ENCODE results near the gene ODF4. TPM values are rescaled to one million over a fixed set of nuclear protein-coding genes. Genes with fewer than 3 reads are reported as not detected.

Gene ODF4
- polyA plus RNA-seq, 1 of the 3 experiments (the other 2 are of a cell fraction), result not detected

DNA sequence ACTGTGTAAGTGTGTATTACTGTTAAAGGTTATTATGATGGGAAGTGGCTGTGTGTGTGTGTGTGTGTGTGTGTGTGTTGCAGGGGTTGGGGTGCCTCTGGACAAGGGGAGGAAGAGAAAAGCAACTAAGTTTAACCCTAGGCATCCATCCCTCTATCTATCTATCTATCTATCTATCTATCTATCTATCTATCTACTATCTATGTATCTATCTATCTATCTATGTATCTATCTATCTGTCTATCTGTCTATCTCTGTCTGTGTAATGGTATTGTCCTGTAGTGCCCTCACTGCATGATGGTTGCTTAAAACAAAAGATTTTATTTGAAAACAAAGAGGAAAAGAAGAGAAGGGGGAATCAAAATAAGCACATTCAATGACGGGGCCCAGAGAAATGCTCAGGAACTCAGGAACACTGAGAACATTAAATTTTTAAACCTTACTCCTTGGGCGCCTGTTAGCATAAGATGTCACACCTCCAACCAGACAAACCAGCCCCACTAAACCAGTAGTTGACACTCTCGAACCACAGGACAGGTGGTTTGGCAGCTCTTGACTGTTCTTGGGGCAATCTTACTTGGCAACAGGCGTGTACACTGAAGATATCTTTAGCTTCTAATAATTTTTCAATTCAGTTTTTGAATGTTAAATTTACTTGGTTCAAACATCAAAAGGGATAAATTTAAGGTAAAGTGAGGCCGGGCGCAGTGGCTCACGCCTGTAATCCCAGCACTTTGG is 48.4 kb downstream of the ODF4 start:
- WGBS (ENCODE audit: low lambda C conversion rate), result 96% methylated on average over 7 of the region's 7 CpGs
- H3K27me3 ChIP-seq (ENCODE audit: insufficient read depth), result no peaks in the 10 kb centered on the region

More for the DNA sequence above, 48.4 kb downstream of the ODF4 start:
- H3K9me2 ChIP-seq, result no peaks in the 10 kb centered on the region
- DNase-seq, result no peak
- TF ChIP-seq, protein P1, sequence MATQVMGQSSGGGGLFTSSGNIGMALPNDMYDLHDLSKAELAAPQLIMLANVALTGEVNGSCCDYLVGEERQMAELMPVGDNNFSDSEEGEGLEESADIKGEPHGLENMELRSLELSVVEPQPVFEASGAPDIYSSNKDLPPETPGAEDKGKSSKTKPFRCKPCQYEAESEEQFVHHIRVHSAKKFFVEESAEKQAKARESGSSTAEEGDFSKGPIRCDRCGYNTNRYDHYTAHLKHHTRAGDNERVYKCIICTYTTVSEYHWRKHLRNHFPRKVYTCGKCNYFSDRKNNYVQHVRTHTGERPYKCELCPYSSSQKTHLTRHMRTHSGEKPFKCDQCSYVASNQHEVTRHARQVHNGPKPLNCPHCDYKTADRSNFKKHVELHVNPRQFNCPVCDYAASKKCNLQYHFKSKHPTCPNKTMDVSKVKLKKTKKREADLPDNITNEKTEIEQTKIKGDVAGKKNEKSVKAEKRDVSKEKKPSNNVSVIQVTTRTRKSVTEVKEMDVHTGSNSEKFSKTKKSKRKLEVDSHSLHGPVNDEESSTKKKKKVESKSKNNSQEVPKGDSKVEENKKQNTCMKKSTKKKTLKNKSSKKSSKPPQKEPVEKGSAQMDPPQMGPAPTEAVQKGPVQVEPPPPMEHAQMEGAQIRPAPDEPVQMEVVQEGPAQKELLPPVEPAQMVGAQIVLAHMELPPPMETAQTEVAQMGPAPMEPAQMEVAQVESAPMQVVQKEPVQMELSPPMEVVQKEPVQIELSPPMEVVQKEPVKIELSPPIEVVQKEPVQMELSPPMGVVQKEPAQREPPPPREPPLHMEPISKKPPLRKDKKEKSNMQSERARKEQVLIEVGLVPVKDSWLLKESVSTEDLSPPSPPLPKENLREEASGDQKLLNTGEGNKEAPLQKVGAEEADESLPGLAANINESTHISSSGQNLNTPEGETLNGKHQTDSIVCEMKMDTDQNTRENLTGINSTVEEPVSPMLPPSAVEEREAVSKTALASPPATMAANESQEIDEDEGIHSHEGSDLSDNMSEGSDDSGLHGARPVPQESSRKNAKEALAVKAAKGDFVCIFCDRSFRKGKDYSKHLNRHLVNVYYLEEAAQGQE (IDR thresholded peaks at IDR 0.05; ENCODE audit: low read depth, low read length), result no peak
- TF ChIP-seq TEAD4 (IDR thresholded peaks at IDR 0.05; ENCODE audit: borderline replicate concordance, insufficient read depth) (no peak), GABPA (IDR thresholded peaks at IDR 0.05; ENCODE audit: low read depth) (no peak), FOXJ3 (CRISPR knock-in tag; IDR thresholded peaks at IDR 0.05) (no peak), GATA2 (CRISPR knock-in tag; IDR thresholded peaks at IDR 0.05) (no peak), RFX5 (IDR thresholded peaks at IDR 0.05; ENCODE audit: low read length) (no peak), CHD2 (IDR thresholded peaks at IDR 0.05; ENCODE audit: low read length, partially characterized antibody) (no peak), ELF1 (IDR thresholded peaks at IDR 0.05) (no peak), NRF1 (IDR thresholded peaks at IDR 0.05; ENCODE audit: low read depth, low read length) (no peak), NFIC (IDR thresholded peaks at IDR 0.05; ENCODE audit: borderline replicate concordance) (no peak), TAF1 (IDR thresholded peaks at IDR 0.05; ENCODE audit: borderline replicate concordance, low read depth, low read length) (no peak), POLR2AphosphoS5 (IDR thresholded peaks at IDR 0.05; ENCODE audit: low read depth, low read length) (no peak), EP300 (IDR thresholded peaks at IDR 0.05; ENCODE audit: borderline replicate concordance in 1 of 2, low read depth in 1 of 2, low read length in 1 of 2) (no peak), FOSL2 (IDR thresholded peaks at IDR 0.05; ENCODE audit: borderline replicate concordance, low read depth) (no peak)
- TF ChIP-seq, protein P2, sequence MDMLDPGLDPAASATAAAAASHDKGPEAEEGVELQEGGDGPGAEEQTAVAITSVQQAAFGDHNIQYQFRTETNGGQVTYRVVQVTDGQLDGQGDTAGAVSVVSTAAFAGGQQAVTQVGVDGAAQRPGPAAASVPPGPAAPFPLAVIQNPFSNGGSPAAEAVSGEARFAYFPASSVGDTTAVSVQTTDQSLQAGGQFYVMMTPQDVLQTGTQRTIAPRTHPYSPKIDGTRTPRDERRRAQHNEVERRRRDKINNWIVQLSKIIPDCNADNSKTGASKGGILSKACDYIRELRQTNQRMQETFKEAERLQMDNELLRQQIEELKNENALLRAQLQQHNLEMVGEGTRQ (IDR thresholded peaks at IDR 0.05; ENCODE audit: borderline replicate concordance, low read depth, low read length), result no peak
- TF ChIP-seq, protein P3, sequence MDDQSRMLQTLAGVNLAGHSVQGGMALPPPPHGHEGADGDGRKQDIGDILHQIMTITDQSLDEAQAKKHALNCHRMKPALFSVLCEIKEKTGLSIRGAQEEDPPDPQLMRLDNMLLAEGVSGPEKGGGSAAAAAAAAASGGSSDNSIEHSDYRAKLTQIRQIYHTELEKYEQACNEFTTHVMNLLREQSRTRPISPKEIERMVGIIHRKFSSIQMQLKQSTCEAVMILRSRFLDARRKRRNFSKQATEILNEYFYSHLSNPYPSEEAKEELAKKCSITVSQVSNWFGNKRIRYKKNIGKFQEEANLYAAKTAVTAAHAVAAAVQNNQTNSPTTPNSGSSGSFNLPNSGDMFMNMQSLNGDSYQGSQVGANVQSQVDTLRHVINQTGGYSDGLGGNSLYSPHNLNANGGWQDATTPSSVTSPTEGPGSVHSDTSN (IDR thresholded peaks at IDR 0.05), result no peak
- TF ChIP-seq, protein P4, sequence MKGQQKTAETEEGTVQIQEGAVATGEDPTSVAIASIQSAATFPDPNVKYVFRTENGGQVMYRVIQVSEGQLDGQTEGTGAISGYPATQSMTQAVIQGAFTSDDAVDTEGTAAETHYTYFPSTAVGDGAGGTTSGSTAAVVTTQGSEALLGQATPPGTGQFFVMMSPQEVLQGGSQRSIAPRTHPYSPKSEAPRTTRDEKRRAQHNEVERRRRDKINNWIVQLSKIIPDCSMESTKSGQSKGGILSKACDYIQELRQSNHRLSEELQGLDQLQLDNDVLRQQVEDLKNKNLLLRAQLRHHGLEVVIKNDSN (IDR thresholded peaks at IDR 0.05; ENCODE audit: borderline replicate concordance, low read depth), result no peak
- CTCF ChIA-PET, result interaction anchor here (1.1 to 1.8 kb wide), 2 partner anchors 22 to 358 kb away, joined by 3 to 4 read pairs; no protein-coding TSS in a partner anchor
- no peaks in the 10 kb centered on the region for H4K20me1 ChIP-seq (ENCODE audit: insufficient read depth)
- H3K4me2 ChIP-seq, result no peak overlapping the region
- H3K4me1 ChIP-seq (ENCODE audit: control insufficient read depth in 1 of 2, insufficient read depth in 2 of 2, low read depth in 1 of 2, low read length in 1 of 2), result peaks cover 8 to 11% of the 10 kb centered on the region in 2 experiments; a peak in 2 of 4 replicates
- no peak overlapping the region for H3K9ac ChIP-seq
- no peaks in the 10 kb centered on the region; the same call in 1 of the 2 replicates for H3K79me2 ChIP-seq (ENCODE audit: insufficient read depth)
- H3K4me3 ChIP-seq (ENCODE audit: low read depth in 2 of 2, low read length in 1 of 2), result no peak overlapping the region
- POLR2A ChIA-PET, result no interaction called here
- H3K36me3 ChIP-seq (replicated peaks in 1 of 2; ENCODE audit: control insufficient read depth in 1 of 2, insufficient read depth in 2 of 2, low read length in 1 of 2), result no peaks in the 10 kb centered on the region
- no peak overlapping the region for H2AFZ ChIP-seq (ENCODE audit: low read depth)
- H3K9me3 ChIP-seq, result no peaks in the 10 kb centered on the region
- H3K27ac ChIP-seq (ENCODE audit: low read depth in 2 of 2, low read length in 1 of 2), result no peak overlapping the region
- H3F3A ChIP-seq (replicated peaks; ENCODE audit: insufficient read depth), result peaks cover 18% of the 10 kb centered on the region
